AG20443 (cell line): ENCODE results near the gene SPINT1.

Source experiments
- DNase-seq: peaks from one replicate; pipeline ENCODE4 v3.0.0; 2012; ENCODE audit warnings: low spot score, mixed read lengths

Gene SPINT1

GRCh38 chr15:40858706-40859105, 14.9 kb downstream of the SPINT1 start:
- peak; percentile 8 for DNase-seq

GRCh38 chr15:40859206-40859851, 15.5 kb downstream of the SPINT1 start:
- DNase-seq: peak; percentile 86

- DNase-seq: peak; percentile 5
Observed at GRCh38 chr15:40861147-40861546, 17.3 kb downstream of the SPINT1 start.

- DNase-seq: no peak
Observed at GRCh38 chr15:40863660-40864270, 19.9 kb downstream of the SPINT1 start.

GRCh38 chr15:40867199-40867598, 23.4 kb downstream of the SPINT1 start:
- no peak for DNase-seq

GRCh38 chr15:40869686-40870085, 25.8 kb downstream of the SPINT1 start:
- no peak for DNase-seq

- no peak for DNase-seq
Observed at GRCh38 chr15:40870716-40871115, 26.9 kb downstream of the SPINT1 start.

- DNase-seq: no peak
Observed at GRCh38 chr15:40871749-40872617, 28.1 kb downstream of the SPINT1 start.

GRCh38 chr15:40872791-40873693, 29.2 kb downstream of the SPINT1 start:
- no peak for DNase-seq

- DNase-seq: peak; percentile 69
Observed at GRCh38 chr15:40873694-40874561, 30.1 kb downstream of the SPINT1 start, which contains the start of gene RHOV. RHOV (minus strand) TSS chr15:40874234; CDS start chr15:40874139, 95 bp downstream.

- no peak for DNase-seq
Observed at GRCh38 chr15:40875991-40876730, 32.3 kb downstream of the SPINT1 start.

- DNase-seq: peak; percentile 13
Observed at GRCh38 chr15:40877694-40878093, 33.8 kb downstream of the SPINT1 start.

GRCh38 chr15:40878785-40879184, 34.9 kb downstream of the SPINT1 start:
- DNase-seq: no peak

- DNase-seq: no peak
Observed at GRCh38 chr15:40879609-40880008, 35.8 kb downstream of the SPINT1 start.

- DNase-seq: no peak
Observed at GRCh38 chr15:40881351-40881750, 37.5 kb downstream of the SPINT1 start.

GRCh38 chr15:40886586-40886985, 42.7 kb downstream of the SPINT1 start:
- DNase-seq: no peak

- no peak for DNase-seq
Observed at GRCh38 chr15:40889112-40889511, 45.3 kb downstream of the SPINT1 start.

- DNase-seq: no peak
Observed at GRCh38 chr15:40891138-40891537, 47.3 kb downstream of the SPINT1 start.

- peak; percentile 51 for DNase-seq
Observed at GRCh38 chr15:40891810-40892446, 48.1 kb downstream of the SPINT1 start.
